ENCODE measurements around the gene MBOAT1. TPM values are rescaled to one million over a fixed set of nuclear protein-coding genes. Genes with fewer than 3 reads are reported as not detected.

The MBOAT1 gene
- total RNA-seq, 1 experiment from 2014 or later = 9.9 TPM

DNA sequence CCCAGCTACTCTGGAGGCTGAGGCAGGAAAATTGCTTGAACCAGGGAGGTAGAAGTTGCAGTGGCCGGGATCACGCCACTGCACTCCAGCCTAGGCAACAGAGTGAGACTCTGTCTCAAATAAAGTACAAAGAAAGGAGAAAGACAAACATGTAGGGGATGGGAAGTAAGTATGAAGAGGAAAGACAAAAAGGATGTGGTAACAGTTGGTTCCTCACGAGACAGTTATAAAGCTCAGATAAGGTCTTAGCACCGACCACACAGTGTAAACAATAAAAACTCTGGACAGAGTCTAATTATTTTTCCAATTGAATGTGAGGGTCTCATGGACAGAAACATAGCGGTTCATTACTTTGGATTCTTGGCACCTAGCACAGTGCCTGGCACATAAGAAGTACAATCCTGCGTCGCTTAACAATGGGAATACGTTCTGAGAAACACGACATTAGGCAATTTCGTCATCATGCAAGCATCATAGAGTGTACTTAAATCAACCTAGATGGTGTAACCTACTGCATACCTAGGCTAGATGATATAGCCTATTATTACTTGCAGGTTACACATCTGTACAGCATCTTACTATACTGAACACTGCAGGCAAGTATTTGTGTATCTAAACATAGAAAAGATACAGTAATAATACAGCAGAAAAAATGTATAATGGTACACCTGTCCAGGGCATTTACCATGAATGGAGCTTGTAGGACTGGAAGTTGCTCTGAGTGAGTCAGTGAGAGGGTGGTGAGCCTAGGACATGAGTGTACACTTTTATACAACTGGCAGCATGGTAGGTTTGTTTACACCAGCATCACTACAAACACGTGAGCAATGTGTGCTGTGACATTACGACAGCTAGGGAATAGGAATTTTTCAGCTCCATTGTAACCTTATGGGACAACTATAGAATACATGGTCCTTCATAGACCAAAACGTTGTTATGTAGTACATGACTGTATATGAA is 38.2 kb downstream of the MBOAT1 start:
- no peak overlapping the region for H3K23ac ChIP-seq (ENCODE audit: insufficient read length, low read depth, low read length)
- no peak overlapping the region for H3K56ac ChIP-seq (ENCODE audit: insufficient read length, low read depth, low read length)
- H2AK5ac ChIP-seq (ENCODE audit: insufficient read length, low read length) = no peak overlapping the region
- DNase-seq = no peak
- H3K36me3 Mint-ChIP-seq (ENCODE audit: insufficient read depth in 1 of 3, low read depth in 3 of 3) = no peaks in the 10 kb centered on the region; a peak in 1 of 7 replicates
- H3K4me1 ChIP-seq (ENCODE audit: insufficient read depth, low read length) = peaks cover 4% of the 10 kb centered on the region
- H3K27me3 Mint-ChIP-seq (ENCODE audit: low read depth) = no peaks in the 10 kb centered on the region; the same call in 1 of the 2 replicates
- no peak overlapping the region for H2BK120ac ChIP-seq (ENCODE audit: low read depth, low read length, poor library complexity, severe bottlenecking)
- no peaks in the 10 kb centered on the region for H3K27me3 ChIP-seq (ENCODE audit: insufficient read depth, low read length)
- no peak overlapping the region for H2BK5ac ChIP-seq (ENCODE audit: insufficient read length, low read length)
- H3K9me3 Mint-ChIP-seq = no peaks in the 10 kb centered on the region
- H3K18ac ChIP-seq (ENCODE audit: insufficient read length, low read depth, low read length) = no peak overlapping the region
- H4K8ac ChIP-seq (replicated peaks; ENCODE audit: insufficient read length, low read depth, low read length) = no peak overlapping the region
- TF ChIP-seq, protein P1, sequence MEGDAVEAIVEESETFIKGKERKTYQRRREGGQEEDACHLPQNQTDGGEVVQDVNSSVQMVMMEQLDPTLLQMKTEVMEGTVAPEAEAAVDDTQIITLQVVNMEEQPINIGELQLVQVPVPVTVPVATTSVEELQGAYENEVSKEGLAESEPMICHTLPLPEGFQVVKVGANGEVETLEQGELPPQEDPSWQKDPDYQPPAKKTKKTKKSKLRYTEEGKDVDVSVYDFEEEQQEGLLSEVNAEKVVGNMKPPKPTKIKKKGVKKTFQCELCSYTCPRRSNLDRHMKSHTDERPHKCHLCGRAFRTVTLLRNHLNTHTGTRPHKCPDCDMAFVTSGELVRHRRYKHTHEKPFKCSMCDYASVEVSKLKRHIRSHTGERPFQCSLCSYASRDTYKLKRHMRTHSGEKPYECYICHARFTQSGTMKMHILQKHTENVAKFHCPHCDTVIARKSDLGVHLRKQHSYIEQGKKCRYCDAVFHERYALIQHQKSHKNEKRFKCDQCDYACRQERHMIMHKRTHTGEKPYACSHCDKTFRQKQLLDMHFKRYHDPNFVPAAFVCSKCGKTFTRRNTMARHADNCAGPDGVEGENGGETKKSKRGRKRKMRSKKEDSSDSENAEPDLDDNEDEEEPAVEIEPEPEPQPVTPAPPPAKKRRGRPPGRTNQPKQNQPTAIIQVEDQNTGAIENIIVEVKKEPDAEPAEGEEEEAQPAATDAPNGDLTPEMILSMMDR (conservative IDR thresholded peaks at IDR 0.05) = no peak
- no peak overlapping the region for H2BK15ac ChIP-seq (ENCODE audit: low read depth, low read length)
- peaks cover 5 to 10% of the 10 kb centered on the region in 2 experiments; a peak in 3 of 4 replicates for H3K4me1 Mint-ChIP-seq
- H4K20me1 ChIP-seq (ENCODE audit: control insufficient read depth, insufficient read depth, insufficient read length) = no peaks in the 10 kb centered on the region
- no peak overlapping the region for H3K9ac ChIP-seq (ENCODE audit: extremely low read depth, insufficient read length, low read length)
- no peak overlapping the region for H3K27ac ChIP-seq (ENCODE audit: insufficient read length, low read depth, low read length)
- H3K4me3 Mint-ChIP-seq = no peak overlapping the region
- no peak overlapping the region for H2AFZ ChIP-seq (ENCODE audit: low read length)
- no peak overlapping the region for H4K91ac ChIP-seq (ENCODE audit: insufficient read length, low read depth, low read length)
- no peaks in the 10 kb centered on the region for H3K79me2 ChIP-seq (ENCODE audit: insufficient read depth, low read length)
- H3K4me2 ChIP-seq (ENCODE audit: insufficient read depth, insufficient read length, low read length) = no peak overlapping the region
- H3K79me1 ChIP-seq (ENCODE audit: insufficient read depth, low read depth, low read length, poor library complexity, severe bottlenecking) = no peaks in the 10 kb centered on the region
- H3K4ac ChIP-seq (ENCODE audit: low read depth, low read length) = no peak overlapping the region
- H2BK12ac ChIP-seq (ENCODE audit: insufficient read length, low read depth, low read length) = no peak overlapping the region
- no peaks in the 10 kb centered on the region for H3K9me3 ChIP-seq (ENCODE audit: control insufficient read depth, low read depth, low read length)
- H3K23me2 ChIP-seq (ENCODE audit: insufficient read length, low read depth, low read length, poor library complexity, severe bottlenecking) = no peaks in the 10 kb centered on the region
- no CpG with 5 or more reads among the region's 13 CpGs for WGBS (ENCODE audit: extremely low coverage, insufficient read length, low lambda C conversion rate)
- peak overlapping the region in 1 of 3 experiments; percentile 32; a peak in 1 of 7 replicates for H3K27ac Mint-ChIP-seq
- no peak overlapping the region for H3K14ac ChIP-seq (ENCODE audit: insufficient read depth, low read length)
- no peak overlapping the region for H2BK20ac ChIP-seq (ENCODE audit: low read depth, low read length, poor library complexity, severe bottlenecking)
- H3T11ph ChIP-seq (ENCODE audit: low read length) = no peak overlapping the region
- no peak overlapping the region for H4K5ac ChIP-seq (ENCODE audit: insufficient read length, low read depth, low read length)
